ENCODE data around the gene KTN1. TPM values are rescaled to one million over a fixed set of nuclear protein-coding genes. Genes with fewer than 3 reads are reported as not detected.
A peak's percentile ranks its signal among the peaks of the same experiment; 100 is the strongest.

Gene KTN1
- total RNA-seq, 1 donor from 2014 or later = 193 TPM

DNA sequence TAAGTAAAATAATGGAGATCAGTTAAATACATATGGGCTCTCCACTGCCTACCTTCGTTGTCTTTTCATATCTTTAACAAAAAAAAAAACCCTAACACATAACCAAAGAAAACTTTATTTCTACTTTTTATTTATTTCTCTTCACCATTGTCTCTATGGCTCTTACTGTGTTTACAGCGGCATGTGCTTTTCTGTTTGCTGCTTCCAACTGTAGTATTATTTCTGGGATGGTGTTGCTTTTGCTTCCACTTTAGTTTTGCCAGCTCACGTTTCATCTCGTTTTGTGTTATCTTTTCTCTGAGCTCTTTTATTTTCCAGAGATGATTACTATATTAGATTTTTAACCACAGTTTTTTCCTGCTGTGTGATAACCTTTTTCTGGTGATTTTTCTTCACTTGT lies 46.1 kb downstream of the KTN1 start:
- H3K9me3 Mint-ChIP-seq (ENCODE audit: unreplicated experiment) = no peaks in the 10 kb centered on the region
- H4K20me1 ChIP-seq (ENCODE audit: insufficient read depth, low read length) = peaks cover 24% of the 10 kb centered on the region
- no peak overlapping the region for H3K27ac Mint-ChIP-seq (ENCODE audit: unreplicated experiment)
- H3K36me3 ChIP-seq (ENCODE audit: insufficient read depth, low read length) = peaks cover 18% of the 10 kb centered on the region
- H3K27ac ChIP-seq (ENCODE audit: low read depth, low read length) = no peak overlapping the region
- no peak overlapping the region for H3K4me2 ChIP-seq (ENCODE audit: low read length)
- no peak for TF ChIP-seq EZH2 (IDR thresholded peaks at IDR 0.05; ENCODE audit: insufficient read depth, low read length)
- DNase-seq (ENCODE audit: low read depth) = no peak
- peaks cover 17% of the 10 kb centered on the region for H3K79me2 ChIP-seq (ENCODE audit: insufficient read depth, low read length)
- H2AFZ ChIP-seq (ENCODE audit: low read depth, low read length) = no peak overlapping the region
- no peak overlapping the region for H3K9ac ChIP-seq (ENCODE audit: low read length)
- H3K9me3 ChIP-seq (ENCODE audit: insufficient read depth, low read depth, low read length) = no peaks in the 10 kb centered on the region
- peaks cover 12% of the 10 kb centered on the region for H3K36me3 Mint-ChIP-seq (ENCODE audit: low read depth, unreplicated experiment)
- H3K27me3 Mint-ChIP-seq (ENCODE audit: low read depth, unreplicated experiment) = no peaks in the 10 kb centered on the region
- H3K4me3 Mint-ChIP-seq (ENCODE audit: unreplicated experiment) = no peak overlapping the region
- no peak for FAIRE-seq
- peaks cover 8% of the 10 kb centered on the region for H3K4me1 Mint-ChIP-seq (ENCODE audit: low read depth, unreplicated experiment)
- no peaks in the 10 kb centered on the region for H3K4me1 ChIP-seq (ENCODE audit: insufficient read depth, low read length)
- no peak overlapping the region for H3K4me3 ChIP-seq (ENCODE audit: insufficient read depth, low read depth, low read length)
- no peaks in the 10 kb centered on the region for H3K27me3 ChIP-seq (ENCODE audit: insufficient read depth, low read length)

DNA sequence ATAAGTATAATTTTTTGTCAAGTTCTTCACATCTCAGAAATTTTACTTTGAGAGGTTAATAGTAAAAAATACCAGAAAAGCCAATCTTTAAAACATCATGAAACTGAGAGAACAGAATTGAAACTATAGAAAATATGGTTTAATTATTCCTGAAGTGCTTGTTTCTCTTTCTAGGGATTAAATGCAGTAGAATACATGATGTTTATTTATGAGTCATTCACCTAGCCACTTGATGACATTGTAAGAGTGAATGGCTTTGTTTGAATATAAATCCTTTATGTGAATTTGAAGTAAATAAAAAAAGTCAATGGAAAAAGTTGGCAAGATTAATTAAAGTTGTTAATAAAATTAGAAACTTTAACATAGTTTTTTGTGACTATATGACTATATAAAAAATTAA lies 48.4 kb downstream of the KTN1 start:
- Histone ChIP-seq H3K4me2 (ENCODE audit: low read length) (no peak overlapping the region), H3K79me2 (ENCODE audit: insufficient read depth, low read length) (peaks cover 24% of the 10 kb centered on the region), H3K9me3 (ENCODE audit: insufficient read depth, low read depth, low read length) (no peaks in the 10 kb centered on the region), H2AFZ (ENCODE audit: low read depth, low read length) (no peak overlapping the region), H3K36me3 (ENCODE audit: insufficient read depth, low read length) (peaks cover 16% of the 10 kb centered on the region), H3K27me3 (ENCODE audit: insufficient read depth, low read length) (no peaks in the 10 kb centered on the region), H4K20me1 (ENCODE audit: insufficient read depth, low read length) (peaks cover 18% of the 10 kb centered on the region), H3K27ac (ENCODE audit: low read depth, low read length) (no peak overlapping the region), H3K4me3 (ENCODE audit: insufficient read depth, low read depth, low read length) (no peak overlapping the region), H3K4me1 (ENCODE audit: insufficient read depth, low read length) (no peaks in the 10 kb centered on the region), H3K9ac (ENCODE audit: low read length) (no peak overlapping the region)
- TF ChIP-seq, protein P1, sequence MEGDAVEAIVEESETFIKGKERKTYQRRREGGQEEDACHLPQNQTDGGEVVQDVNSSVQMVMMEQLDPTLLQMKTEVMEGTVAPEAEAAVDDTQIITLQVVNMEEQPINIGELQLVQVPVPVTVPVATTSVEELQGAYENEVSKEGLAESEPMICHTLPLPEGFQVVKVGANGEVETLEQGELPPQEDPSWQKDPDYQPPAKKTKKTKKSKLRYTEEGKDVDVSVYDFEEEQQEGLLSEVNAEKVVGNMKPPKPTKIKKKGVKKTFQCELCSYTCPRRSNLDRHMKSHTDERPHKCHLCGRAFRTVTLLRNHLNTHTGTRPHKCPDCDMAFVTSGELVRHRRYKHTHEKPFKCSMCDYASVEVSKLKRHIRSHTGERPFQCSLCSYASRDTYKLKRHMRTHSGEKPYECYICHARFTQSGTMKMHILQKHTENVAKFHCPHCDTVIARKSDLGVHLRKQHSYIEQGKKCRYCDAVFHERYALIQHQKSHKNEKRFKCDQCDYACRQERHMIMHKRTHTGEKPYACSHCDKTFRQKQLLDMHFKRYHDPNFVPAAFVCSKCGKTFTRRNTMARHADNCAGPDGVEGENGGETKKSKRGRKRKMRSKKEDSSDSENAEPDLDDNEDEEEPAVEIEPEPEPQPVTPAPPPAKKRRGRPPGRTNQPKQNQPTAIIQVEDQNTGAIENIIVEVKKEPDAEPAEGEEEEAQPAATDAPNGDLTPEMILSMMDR (IDR thresholded peaks at IDR 0.05; ENCODE audit: insufficient read depth, low read depth, low read length) = no peak
- no peak for TF ChIP-seq EZH2 (IDR thresholded peaks at IDR 0.05; ENCODE audit: insufficient read depth, low read length)
- Mint-ChIP-seq H3K27me3 (ENCODE audit: low read depth, unreplicated experiment) (no peaks in the 10 kb centered on the region), H3K4me3 (ENCODE audit: unreplicated experiment) (no peak overlapping the region), H3K4me1 (ENCODE audit: low read depth, unreplicated experiment) (peaks cover 8% of the 10 kb centered on the region), H3K27ac (ENCODE audit: unreplicated experiment) (no peak overlapping the region), H3K36me3 (ENCODE audit: low read depth, unreplicated experiment) (peaks cover 8% of the 10 kb centered on the region), H3K9me3 (ENCODE audit: unreplicated experiment) (no peaks in the 10 kb centered on the region)
- FAIRE-seq (no peak), DNase-seq (ENCODE audit: low read depth) (no peak)

DNA sequence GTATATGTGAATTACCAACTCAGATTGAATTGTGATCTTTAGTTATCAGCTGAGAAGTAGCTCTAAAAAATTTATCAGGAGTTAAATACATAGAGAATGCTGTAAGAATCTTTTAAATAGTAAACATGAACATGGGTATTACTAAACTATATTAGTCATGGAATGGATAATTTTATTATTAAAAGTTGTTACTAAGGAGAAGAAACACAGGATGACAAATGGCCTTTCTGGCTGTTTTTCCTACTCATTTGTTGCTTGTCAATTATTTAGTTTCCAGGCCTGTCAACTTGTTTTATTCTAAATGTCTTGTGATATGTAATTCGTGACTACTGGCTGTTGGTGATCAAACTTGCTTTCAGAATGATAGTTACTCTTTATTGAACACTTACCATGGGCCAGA lies 58.7 kb downstream of the KTN1 start:
- no peak overlapping the region for H3K4me3 Mint-ChIP-seq (ENCODE audit: unreplicated experiment)
- peaks cover 27% of the 10 kb centered on the region for H3K36me3 ChIP-seq (ENCODE audit: insufficient read depth, low read length)

More for the DNA sequence above, 58.7 kb downstream of the KTN1 start:
- Mint-ChIP-seq H3K27me3 (ENCODE audit: low read depth, unreplicated experiment) (no peaks in the 10 kb centered on the region), H3K36me3 (ENCODE audit: low read depth, unreplicated experiment) (no peaks in the 10 kb centered on the region), H3K9me3 (ENCODE audit: unreplicated experiment) (no peaks in the 10 kb centered on the region), H3K27ac (ENCODE audit: unreplicated experiment) (peak overlapping the region; percentile 6), H3K4me1 (ENCODE audit: low read depth, unreplicated experiment) (no peaks in the 10 kb centered on the region)
- Histone ChIP-seq H3K27ac (ENCODE audit: low read depth, low read length) (no peak overlapping the region), H3K79me2 (ENCODE audit: insufficient read depth, low read length) (no peaks in the 10 kb centered on the region), H3K4me2 (ENCODE audit: low read length) (no peak overlapping the region), H3K9ac (ENCODE audit: low read length) (no peak overlapping the region), H3K9me3 (ENCODE audit: insufficient read depth, low read depth, low read length) (no peaks in the 10 kb centered on the region), H3K4me1 (ENCODE audit: insufficient read depth, low read length) (no peaks in the 10 kb centered on the region), H4K20me1 (ENCODE audit: insufficient read depth, low read length) (no peaks in the 10 kb centered on the region), H2AFZ (ENCODE audit: low read depth, low read length) (no peak overlapping the region), H3K27me3 (ENCODE audit: insufficient read depth, low read length) (no peaks in the 10 kb centered on the region), H3K4me3 (ENCODE audit: insufficient read depth, low read depth, low read length) (no peak overlapping the region)
- TF ChIP-seq, protein P1 (IDR thresholded peaks at IDR 0.05; ENCODE audit: insufficient read depth, low read depth, low read length) = no peak
- no peak for TF ChIP-seq EZH2 (IDR thresholded peaks at IDR 0.05; ENCODE audit: insufficient read depth, low read length)
- DNase-seq (ENCODE audit: low read depth) (no peak), FAIRE-seq (no peak)
